Hindlimb muscle (tissue), 1 donor: Measurements from ENCODE around the gene BCAS3. TPM values are rescaled to one million over a fixed set of nuclear protein-coding genes. Genes with fewer than 3 reads are reported as not detected.
A peak's percentile ranks its signal among the peaks of the same experiment; 100 is the strongest.

Source experiments
- DNase-seq: peaks from one replicate; pipeline ENCODE4 v3.0.0-alpha.2; 2013
- polyA plus RNA-seq: library from polyadenylated mRNA; unstranded; fragments of 120-200 nt; gene quantifications from one replicate; pipeline ENCODE4 v1.2.1, GENCODE V29; 2013; ENCODE audit not compliant: insufficient read length

Gene BCAS3
- polyA plus RNA-seq, 1 donor = 9.2 TPM

DNA sequence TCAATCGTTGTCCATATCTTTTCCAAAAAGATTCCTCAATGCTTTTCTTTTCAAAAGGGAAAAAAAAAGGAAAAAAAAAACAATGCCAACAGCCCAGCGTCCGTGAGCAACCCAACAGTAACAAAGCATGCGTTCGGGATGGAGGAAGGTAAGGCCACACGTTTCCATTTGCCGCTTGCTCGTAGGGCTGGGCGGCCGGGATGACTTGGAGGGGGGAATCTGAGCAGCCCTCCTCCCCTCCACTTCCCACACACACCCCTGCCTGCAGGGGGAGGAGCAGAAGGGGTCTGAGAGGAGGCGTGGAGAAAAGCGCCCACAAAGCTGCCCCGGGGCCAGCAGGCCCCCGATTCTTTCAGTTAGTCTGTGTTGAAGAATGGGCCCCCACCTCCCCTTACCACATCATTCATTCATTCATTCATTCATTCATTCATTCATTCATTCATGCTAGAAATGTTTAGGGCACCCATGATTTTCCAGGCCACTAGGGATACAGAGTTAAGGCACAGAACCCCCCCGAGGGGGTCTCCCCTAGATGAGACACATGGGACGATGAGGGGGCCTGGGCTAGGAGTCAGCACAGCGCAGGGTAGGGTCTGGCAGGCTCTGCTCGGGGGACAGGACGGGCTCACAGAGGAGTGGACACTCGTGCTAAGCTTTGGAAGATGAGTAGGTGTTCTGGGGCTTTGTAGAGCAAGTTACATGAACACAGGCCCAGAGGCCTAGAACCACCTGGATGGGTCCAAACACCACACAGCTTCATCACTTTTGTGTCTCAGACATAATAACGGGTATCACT, 711.1 kb downstream of the BCAS3 start:
- no peak for DNase-seq

- DNase-seq = no peak
These were observed 712.2 kb downstream of the BCAS3 start for GRCh38 chr17:61389670-61390478.

- DNase-seq = no peak
These were observed 712.8 kb downstream of the BCAS3 start for GRCh38 chr17:61390479-61390791.

DNA sequence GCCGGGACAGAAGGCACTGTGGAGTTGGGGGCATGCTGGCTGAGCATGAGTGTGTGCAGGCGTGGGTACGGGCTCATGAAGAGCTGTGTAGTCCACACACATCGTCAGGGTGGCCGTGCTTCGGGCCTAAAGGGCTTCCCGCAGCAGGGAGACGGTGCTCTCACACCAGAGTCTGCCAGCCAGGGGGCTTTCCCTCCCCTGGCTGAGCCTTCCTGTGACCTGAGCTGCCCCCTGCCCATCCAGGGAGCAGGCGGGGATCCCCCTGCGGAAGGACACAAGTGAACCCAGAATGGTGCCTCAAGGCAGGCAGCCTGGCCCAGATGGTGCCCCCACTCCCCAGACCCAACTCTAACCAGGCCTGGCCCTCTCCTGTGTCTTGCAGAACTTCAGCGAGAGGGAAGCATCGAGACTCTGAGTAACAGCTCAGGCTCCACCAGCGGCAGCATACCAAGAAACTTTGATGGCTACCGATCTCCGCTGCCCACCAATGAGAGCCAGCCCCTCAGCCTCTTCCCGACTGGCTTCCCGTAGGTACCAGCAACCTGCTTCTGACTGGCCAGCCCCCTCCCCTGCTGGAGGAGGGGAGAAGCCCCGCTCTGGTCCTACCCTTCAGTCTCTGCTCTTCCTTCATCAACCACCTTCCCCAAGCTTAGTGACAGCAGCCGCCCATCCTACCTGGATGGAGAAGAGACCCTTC, 714.1 kb downstream of the BCAS3 start:
- DNase-seq = no peak

- no peak for DNase-seq
These were observed 715.0 kb downstream of the BCAS3 start for GRCh38 chr17:61392679-61393078.

DNA sequence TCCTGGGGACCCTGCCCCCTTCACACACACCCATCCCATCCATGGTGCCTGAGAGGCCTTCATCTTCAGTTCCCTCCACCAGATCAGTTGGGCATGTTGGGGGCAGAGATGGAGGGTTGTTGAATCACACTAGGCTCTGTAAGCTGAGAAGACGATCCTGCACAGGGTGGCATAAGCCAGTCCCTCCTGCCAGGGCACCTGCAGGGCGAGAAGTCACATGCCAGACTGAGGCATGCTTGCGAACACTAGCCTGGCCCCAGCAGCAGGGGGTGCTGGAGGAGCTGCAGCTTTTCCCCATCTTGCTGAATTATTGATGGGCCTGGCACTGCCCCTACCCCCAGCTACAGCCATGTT, 715.9 kb downstream of the BCAS3 start:
- no peak for DNase-seq

GRCh38 chr17:61393904-61394629, 716.4 kb downstream of the BCAS3 start:
- no peak for DNase-seq

- DNase-seq = no peak
These were observed 717.2 kb downstream of the BCAS3 start for GRCh38 chr17:61394630-61395408.

GRCh38 chr17:61395409-61395982, 717.8 kb downstream of the BCAS3 start:
- no peak for DNase-seq

- no peak for DNase-seq
These were observed 718.4 kb downstream of the BCAS3 start for GRCh38 chr17:61395983-61396585.

DNA sequence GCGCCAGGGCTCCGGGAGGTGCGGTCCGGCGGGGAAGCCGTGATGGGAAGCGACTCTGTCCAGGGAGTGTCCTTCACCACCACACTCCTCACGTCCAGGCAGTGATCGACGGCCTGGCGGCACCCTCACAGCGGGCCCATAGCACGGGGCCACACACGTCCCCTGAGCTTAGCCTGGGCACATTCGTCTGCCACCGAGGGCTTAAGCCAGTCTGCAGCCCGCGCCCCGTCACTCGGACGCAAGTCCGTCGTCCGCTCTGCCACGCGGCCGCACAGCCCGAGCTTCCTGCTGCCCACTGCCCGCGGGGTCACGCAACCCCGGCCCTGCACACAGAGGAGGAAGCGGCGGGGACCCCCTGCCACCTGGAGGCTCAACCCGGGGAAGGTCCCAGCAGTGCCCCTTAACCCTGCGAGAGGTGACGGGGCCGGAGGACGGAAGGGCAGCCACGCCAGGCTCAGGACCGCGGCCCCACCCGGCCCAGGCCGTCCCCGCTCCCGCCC, 719.0 kb downstream of the BCAS3 start:
- no peak for DNase-seq

DNA sequence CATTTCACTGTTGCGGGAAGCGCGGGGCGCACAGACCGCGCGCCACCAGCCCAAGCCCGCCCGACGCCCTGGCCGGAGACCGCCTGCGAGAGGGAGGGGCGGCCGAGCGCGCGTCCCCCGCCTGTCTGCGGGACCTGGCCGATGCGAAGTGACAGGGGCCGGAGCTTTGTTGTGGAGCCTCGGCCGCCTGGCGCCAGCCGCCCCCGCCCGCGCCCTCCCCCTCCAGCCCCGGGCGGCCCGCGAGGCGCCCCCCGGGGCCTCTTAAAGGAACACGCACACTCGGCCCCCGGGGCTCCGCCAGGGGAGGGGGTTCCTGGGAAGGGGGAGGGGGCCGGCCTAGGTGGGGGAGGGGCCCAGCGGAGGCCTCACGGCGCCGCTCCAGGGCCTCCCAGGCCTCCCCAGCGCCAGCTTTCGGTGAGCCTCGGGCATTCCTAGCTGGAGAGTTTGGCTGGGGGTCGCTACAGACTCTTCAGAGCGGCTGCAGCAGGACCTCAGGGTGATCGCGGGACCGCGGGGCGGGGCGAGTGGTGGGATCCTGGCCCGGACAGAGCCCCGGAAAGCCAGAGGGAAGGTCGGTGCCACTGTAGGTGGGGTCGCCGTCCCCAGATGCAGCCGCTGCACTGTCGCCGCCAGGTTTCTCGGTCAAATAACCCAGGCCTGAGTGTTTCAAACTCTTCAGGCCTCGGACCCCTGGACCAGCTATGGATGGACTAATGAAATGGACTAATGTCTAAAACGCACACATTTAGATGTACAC, 719.6 kb downstream of the BCAS3 start:
- DNase-seq = no peak

DNA sequence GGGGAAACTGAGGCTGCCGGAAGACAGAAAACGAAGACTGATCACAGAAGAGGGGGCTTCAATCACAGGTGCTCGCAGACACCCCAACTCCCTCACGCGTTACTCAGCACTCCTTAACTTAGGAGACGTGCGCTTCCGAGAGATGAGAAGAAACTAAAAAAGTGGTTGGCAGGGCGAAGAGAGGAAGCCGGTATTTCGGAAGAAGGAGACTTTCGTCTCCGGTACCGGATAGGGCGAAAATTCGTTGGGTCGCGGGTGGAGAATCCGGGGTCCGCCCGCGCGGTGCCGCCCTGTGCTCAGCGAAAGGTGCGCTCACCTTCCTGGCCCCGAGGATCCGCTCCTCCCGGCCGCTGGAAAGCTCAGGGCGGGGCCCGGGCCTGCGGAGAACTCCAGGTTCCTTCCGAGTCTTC, 721.1 kb downstream of the BCAS3 start:
- no peak for DNase-seq

DNA sequence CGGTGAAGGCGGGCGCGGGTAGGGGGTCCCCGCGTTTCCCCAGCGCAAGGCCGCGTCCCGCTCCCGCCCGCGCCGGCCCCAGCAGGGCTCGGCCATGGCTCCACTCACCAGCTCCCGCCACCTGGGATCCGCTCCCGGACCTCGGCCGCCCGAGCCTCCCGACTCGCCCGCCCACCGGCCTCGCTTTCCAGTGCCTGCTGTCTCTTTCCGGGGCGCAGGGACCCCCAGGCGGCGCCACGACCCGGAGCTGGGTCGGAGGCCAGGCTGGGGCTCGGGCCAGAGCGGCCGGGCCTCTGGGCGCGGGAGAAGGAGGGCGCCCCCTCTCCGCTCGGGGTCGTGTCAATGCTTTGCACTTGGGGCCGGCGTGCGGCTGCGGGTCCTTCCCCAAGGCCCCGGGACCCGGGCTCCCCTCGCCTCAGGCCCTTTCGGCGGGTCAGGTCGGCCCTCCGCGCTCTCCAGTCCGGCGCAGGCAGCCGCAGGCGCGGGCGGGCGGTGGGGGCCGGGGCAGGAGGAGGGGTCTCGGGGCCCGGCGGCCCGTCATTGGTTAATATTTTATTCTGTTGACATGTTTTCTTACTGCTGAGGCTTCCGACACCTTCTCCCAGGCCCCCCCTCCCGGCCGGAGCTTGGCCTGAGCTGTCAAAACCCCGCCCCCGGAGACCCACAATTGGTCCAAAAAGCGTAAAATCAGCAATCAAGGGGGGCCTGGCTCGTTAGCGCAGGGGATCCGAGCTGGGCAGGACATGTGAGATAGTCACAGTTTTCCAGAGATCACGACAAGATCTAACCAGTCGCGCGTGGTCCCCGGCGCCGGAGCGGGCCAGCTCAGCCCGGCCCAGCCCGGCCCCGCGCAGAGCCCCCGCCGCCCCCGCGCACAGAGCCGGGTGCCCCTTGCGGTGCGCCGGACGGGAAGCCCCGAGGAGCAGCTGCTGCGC, 721.7 kb downstream of the BCAS3 start, which contains the start of gene TBX2:
TBX2 (plus strand) TSS at position 713 of the 935 bp plus-strand sequence. CDS start 334 bp downstream, outside the sequence.
- peak; percentile 85 for DNase-seq

GRCh38 chr17:61400066-61400716, 722.5 kb downstream of the BCAS3 start:
- DNase-seq = no peak

GRCh38 chr17:61400717-61401388, 723.2 kb downstream of the BCAS3 start:
- DNase-seq = no peak

GRCh38 chr17:61401389-61402072, 723.9 kb downstream of the BCAS3 start:
- no peak for DNase-seq
